PC-3 (cell line): Measurements from ENCODE around the gene HMG20A. TPM values are rescaled to one million over a fixed set of nuclear protein-coding genes. Genes with fewer than 3 reads are reported as not detected.
A peak's percentile ranks its signal among the peaks of the same experiment; 100 is the strongest.

Experiments
- ATAC-seq: fragments of 200-7000 bp; cut with Tn5 transposase; 2 replicates; pipeline ENCODE4 v1.9.1; 2020; ENCODE audit warnings: mild to moderate bottlenecking, moderate library complexity
- BruUV-seq: library from RNA; stranded (reverse); fragments of 400-500 nt; replicated peaks from 2 replicates; lab custom pipeline; 2021; lab: Mats Ljungman, UMichigan
- CTCF ChIA-PET: fragments of 300-600 bp; sonication (Branson Sonifier 250); formaldehyde crosslinking; loops from one replicate; lab custom pipeline; 2022; ENCODE audit warnings: antibody characterized with exemption; lab: Charles Lee
- POLR2A ChIA-PET: fragments of 300-600 bp; sonication (Branson Sonifier 250); formaldehyde crosslinking; loops from one replicate; lab custom pipeline; 2022; ENCODE audit warnings: antibody characterized with exemption; ENCODE audit not compliant: unreplicated experiment; lab: Charles Lee
- DNase-seq: peaks from one replicate; pipeline ENCODE4 v3.0.0-alpha.2; 2015
- H2AFZ ChIP-seq: fragments of 300-600 bp; sonication (generic); 2 replicates; pipeline ENCODE4 v1.6.0; 2016; ENCODE audit warnings: antibody characterized with exemption, low read length
- H3F3A ChIP-seq: fragments of 300-600 bp; sonication (generic); one replicate; pipeline ENCODE4 v1.6.0; 2017; ENCODE audit warnings: antibody characterized with exemption, low read length, control low read depth, mild to moderate bottlenecking; ENCODE audit not compliant: unreplicated experiment
- H3K27ac ChIP-seq: fragments of 300-600 bp; sonication (generic); 2 replicates; pipeline ENCODE4 v1.5.1; 2016; ENCODE audit warnings: mild to moderate bottlenecking, low read length
- H3K27me3 ChIP-seq: fragments of 300-600 bp; sonication (generic); 2 replicates; pipeline ENCODE4 v1.6.1; 2016; ENCODE audit warnings: low read length, mixed read lengths
- H3K36me3 ChIP-seq: fragments of 300-600 bp; sonication (generic); 2 replicates; pipeline ENCODE4 v1.6.1; 2016; ENCODE audit warnings: low read depth, mixed run types, low read length, mixed read lengths
- H3K4me1 ChIP-seq: fragments of 300-600 bp; sonication (generic); 2 replicates; pipeline ENCODE4 v1.5.1; 2016; ENCODE audit warnings: low read length; ENCODE audit not compliant: insufficient read depth
- H3K4me2 ChIP-seq: fragments of 300-600 bp; sonication (generic); 2 replicates; pipeline ENCODE4 v1.6.0; 2016; ENCODE audit warnings: low read length
- H3K4me3 ChIP-seq: fragments of 300-600 bp; sonication (generic); 2 replicates; pipeline ENCODE4 v1.5.1; 2016; ENCODE audit warnings: mild to moderate bottlenecking, low read length, mixed read lengths
- H3K79me2 ChIP-seq: fragments of 300-600 bp; sonication (generic); 2 replicates; pipeline ENCODE4 v1.6.1; 2017; ENCODE audit warnings: low read length, mixed read lengths
- H3K9ac ChIP-seq: fragments of 300-600 bp; sonication (generic); 2 replicates; pipeline ENCODE4 v1.6.0; 2016; ENCODE audit warnings: mild to moderate bottlenecking, low read length
- H3K9me2 ChIP-seq: fragments of 300-600 bp; sonication (generic); replicated peaks from 2 replicates; pipeline ENCODE4 v1.6.1; 2016; ENCODE audit warnings: mixed run types, low read length, mixed read lengths
- H3K9me3 ChIP-seq: fragments of 300-600 bp; sonication (generic); 2 replicates; pipeline ENCODE4 v1.6.1; 2016; ENCODE audit warnings: low read length, mixed read lengths
- H4K20me1 ChIP-seq: fragments of 300-600 bp; sonication (generic); 2 replicates; pipeline ENCODE4 v1.6.1; 2016; ENCODE audit warnings: low read length, mixed read lengths
- CTCF ChIP-seq: fragments of 300-600 bp; sonication (generic); conservative IDR thresholded peaks from 2 replicates; pipeline ENCODE4 v1.5.1; 2017; ENCODE audit warnings: antibody characterized with exemption, low read depth, mild to moderate bottlenecking, low read length
- EZH2 ChIP-seq: fragments of 300-600 bp; sonication (generic); IDR thresholded peaks from one replicate; pipeline ENCODE4 v1.6.1; 2017; ENCODE audit warnings: antibody characterized with exemption, mild to moderate bottlenecking, low read length; ENCODE audit not compliant: unreplicated experiment
- EZH2phosphoT487 ChIP-seq: fragments of 300-600 bp; sonication (generic); IDR thresholded peaks from 2 replicates; pipeline ENCODE4 v1.6.1; 2018; ENCODE audit warnings: mild to moderate bottlenecking, antibody characterized with exemption, low read length, borderline replicate concordance
- intact Hi-C: fragments of 100-400 bp; cut with micrococcal nuclease; formaldehyde crosslinking; loops from 2 replicates; pipeline ENCODE4 v1.9.0; 2023
- total RNA-seq: library from RNA; depleted of rRNA; stranded (reverse); fragments of >200 nt; gene quantifications from 2 replicates; pipeline ENCODE4 v1.2.3, GENCODE V29; 2014

The HMG20A gene
- total RNA-seq, 1 experiment from 2014 or later: 17.6 TPM

GRCh38 chr15:77526595-77527163 lies 106.0 kb downstream of the HMG20A start:
- H3K36me3 ChIP-seq: no peaks in the 10 kb centered on the region
- H3F3A ChIP-seq: no peaks in the 10 kb centered on the region
- H4K20me1 ChIP-seq: no peaks in the 10 kb centered on the region
- no peaks in the 10 kb centered on the region for H3K9me2 ChIP-seq
- H3K9me3 ChIP-seq: no peaks in the 10 kb centered on the region
- no peaks in the 10 kb centered on the region for H3K79me2 ChIP-seq
- H3K9ac ChIP-seq: no peak overlapping the region
- H3K27me3 ChIP-seq: no peaks in the 10 kb centered on the region
- TF ChIP-seq EZH2 (no peak), EZH2phosphoT487 (no peak)
- H3K4me1 ChIP-seq: peaks cover 4% of the 10 kb centered on the region; the same call in 1 of the 2 replicates
- DNase-seq (no peak), ATAC-seq (no peak)
- no peak overlapping the region for H2AFZ ChIP-seq
- BruUV-seq: no TSS peak
- ChIA-PET CTCF (no interaction called here), POLR2A (no interaction called here)
- H3K4me2 ChIP-seq: peak overlapping the region; percentile 10; the same call in 1 of the 2 replicates
- H3K27ac ChIP-seq: no peak overlapping the region
- intact Hi-C loops: no loop called here
- H3K4me3 ChIP-seq: no peak overlapping the region

DNA sequence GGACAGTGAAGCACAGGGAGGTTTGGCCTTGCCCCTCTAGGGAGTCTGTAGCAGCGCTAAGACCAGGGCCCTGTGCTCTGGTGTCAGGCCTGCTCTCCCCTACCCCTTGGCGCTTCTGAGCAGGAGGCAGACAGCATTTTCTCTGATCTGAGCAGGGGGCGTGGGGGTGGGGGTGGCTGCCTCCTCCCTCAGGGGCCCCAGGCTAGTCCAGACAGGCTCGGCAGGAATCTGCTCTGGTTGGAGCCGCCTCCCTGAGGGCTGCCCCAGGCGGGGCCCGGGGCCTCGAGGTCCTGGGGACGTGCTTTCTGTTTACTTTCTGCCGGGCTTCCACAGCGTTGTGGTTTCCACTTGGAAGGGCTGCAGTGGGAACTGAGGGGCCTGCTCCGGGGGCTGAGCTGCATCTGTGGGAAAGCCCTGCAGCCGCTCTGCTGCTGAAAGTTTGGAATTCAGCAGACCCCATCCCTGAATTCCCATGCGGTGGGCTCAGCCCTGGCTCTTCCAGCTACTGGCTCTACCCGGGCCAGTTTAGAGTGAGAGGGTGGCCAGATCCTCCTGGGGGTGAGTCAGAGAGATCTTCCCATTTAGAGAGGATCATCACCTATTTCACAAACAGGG lies 106.6 kb downstream of the HMG20A start:
- no peaks in the 10 kb centered on the region for H3K79me2 ChIP-seq
- H3K36me3 ChIP-seq: no peaks in the 10 kb centered on the region
- DNase-seq: peak; percentile 30
- H3K9me3 ChIP-seq: no peaks in the 10 kb centered on the region
- no peaks in the 10 kb centered on the region for H3K9me2 ChIP-seq
- no peak overlapping the region for H3K4me3 ChIP-seq
- peak overlapping the region; percentile 10; the same call in 1 of the 2 replicates for H3K4me2 ChIP-seq
- no peak overlapping the region for H3K9ac ChIP-seq
- BruUV-seq: no TSS peak
- CTCF ChIA-PET: no interaction called here
- no peaks in the 10 kb centered on the region for H4K20me1 ChIP-seq
- H3K27ac ChIP-seq: no peak overlapping the region
- peaks cover 4% of the 10 kb centered on the region; the same call in 1 of the 2 replicates for H3K4me1 ChIP-seq
- intact Hi-C loops: no loop called here
- H3F3A ChIP-seq: no peaks in the 10 kb centered on the region
- H2AFZ ChIP-seq: peak overlapping the region; percentile 8
- H3K27me3 ChIP-seq: no peaks in the 10 kb centered on the region
- POLR2A ChIA-PET: no interaction called here
- no peak for ATAC-seq
- no peak for TF ChIP-seq CTCF
- no peak for TF ChIP-seq EZH2
- TF ChIP-seq EZH2phosphoT487: no peak

- H3K36me3 ChIP-seq: no peaks in the 10 kb centered on the region
- no peak overlapping the region for H3K9ac ChIP-seq
- H4K20me1 ChIP-seq: no peaks in the 10 kb centered on the region
- H3K79me2 ChIP-seq: no peaks in the 10 kb centered on the region
- ChIA-PET CTCF (no interaction called here), POLR2A (no interaction called here)
- no peak overlapping the region for H3K4me2 ChIP-seq
- no peaks in the 10 kb centered on the region for H3K9me2 ChIP-seq
- H3K27ac ChIP-seq: no peak overlapping the region
- no peak for ATAC-seq
- H3K4me1 ChIP-seq: peaks cover 4% of the 10 kb centered on the region; the same call in 1 of the 2 replicates
- H2AFZ ChIP-seq: no peak overlapping the region
- intact Hi-C loops: no loop called here
- no peaks in the 10 kb centered on the region for H3K9me3 ChIP-seq
- no peaks in the 10 kb centered on the region for H3F3A ChIP-seq
- no peak for DNase-seq
- H3K4me3 ChIP-seq: no peak overlapping the region
- BruUV-seq: no TSS peak
- H3K27me3 ChIP-seq: no peaks in the 10 kb centered on the region
- TF ChIP-seq EZH2phosphoT487: no peak
- no peak for TF ChIP-seq CTCF
- no peak for TF ChIP-seq EZH2
These were observed 107.1 kb downstream of the HMG20A start for GRCh38 chr15:77527831-77528231.
